Mesendoderm (in vitro differentiated cells): Measurements from ENCODE around the gene GLS.
A peak's percentile ranks its signal among the peaks of the same experiment; 100 is the strongest.
"Not testable (repeated sequence)": the region's sequence is repeated elsewhere in the genome, so short reads cannot be mapped to it uniquely, and the experiment has no call there.

Experiments
- DNase-seq: peaks from one replicate; pipeline ENCODE4 v3.0.0; 2013
- H2AK5ac ChIP-seq: 2 replicates; pipeline ENCODE4 v1.6.1; 2013; ENCODE audit warnings: low read length, inconsistent platforms
- H2BK120ac ChIP-seq: 2 replicates; pipeline ENCODE4 v1.6.1; 2013; ENCODE audit warnings: low read depth, mild to moderate bottlenecking, low read length, moderate library complexity, mixed read lengths
- H2BK15ac ChIP-seq: replicated peaks from 2 replicates; pipeline ENCODE4 v1.6.1; 2013; ENCODE audit warnings: low read depth, mild to moderate bottlenecking, moderate library complexity
- H2BK5ac ChIP-seq: 2 replicates; pipeline ENCODE4 v1.6.1; 2013; ENCODE audit warnings: low read length, inconsistent platforms
- H3K18ac ChIP-seq: 2 replicates; pipeline ENCODE4 v1.6.1; 2013; ENCODE audit warnings: mild to moderate bottlenecking, low read length, mixed read lengths
- H3K23ac ChIP-seq: one replicate; pipeline ENCODE4 v1.6.1; 2013; ENCODE audit warnings: low read length
- H3K27ac ChIP-seq: 2 replicates; pipeline ENCODE4 v1.5.1; 2013; ENCODE audit warnings: low read depth, mild to moderate bottlenecking, inconsistent platforms, low read length, moderate library complexity
- H3K27me3 ChIP-seq: 2 replicates; pipeline ENCODE4 v1.6.1; 2013; ENCODE audit warnings: low read length, control low read depth, mild to moderate bottlenecking, inconsistent platforms; ENCODE audit not compliant: insufficient read depth, poor library complexity
- H3K36me3 ChIP-seq: 2 replicates; pipeline ENCODE4 v1.6.1; 2013; ENCODE audit warnings: low read length, inconsistent platforms; ENCODE audit not compliant: control insufficient read depth, insufficient read depth
- H3K4ac ChIP-seq: one replicate; pipeline ENCODE4 v1.6.1; 2013; ENCODE audit warnings: low read depth, mild to moderate bottlenecking, low read length, moderate library complexity
- H3K4me1 ChIP-seq: 2 replicates; pipeline ENCODE4 v1.6.1; 2013; ENCODE audit warnings: low read depth, low read length, inconsistent platforms; ENCODE audit not compliant: control insufficient read depth
- H3K4me2 ChIP-seq: 2 replicates; pipeline ENCODE4 v1.6.1; 2013; ENCODE audit warnings: low read length
- H3K4me3 ChIP-seq: 2 replicates; pipeline ENCODE4 v1.5.1; 2013; ENCODE audit warnings: mild to moderate bottlenecking, low read length
- H3K56ac ChIP-seq: one replicate; pipeline ENCODE4 v1.6.1; 2013; ENCODE audit warnings: low read length
- H3K79me1 ChIP-seq: 2 replicates; pipeline ENCODE4 v1.6.1; 2013; ENCODE audit warnings: low read length, inconsistent platforms
- H3K79me2 ChIP-seq: 2 replicates; pipeline ENCODE4 v1.6.1; 2013; ENCODE audit warnings: mild to moderate bottlenecking, low read length; ENCODE audit not compliant: control insufficient read depth, insufficient read depth
- H3K9ac ChIP-seq: 2 replicates; pipeline ENCODE4 v1.6.1; 2013; ENCODE audit warnings: low read length, inconsistent platforms
- H4K5ac ChIP-seq: one replicate; pipeline ENCODE4 v1.6.1; 2013; ENCODE audit warnings: low read length
- H4K8ac ChIP-seq: one replicate; pipeline ENCODE4 v1.6.1; 2013; ENCODE audit warnings: low read depth, mild to moderate bottlenecking, control low read depth, low read length, moderate library complexity
- WGBS: extraction: QIAGEN DNeasy Blood & Tissue Kit; methylation state at CpG from one replicate; pipeline ENCODE4 v1.1.7; 2013; ENCODE audit warnings: low lambda C conversion rate, missing lambda C conversion rate; ENCODE audit not compliant: insufficient coverage; ENCODE audit errors: extremely low coverage; 5-methylcytosine and 5-hydroxymethylcytosine counted together

The GLS gene

GRCh38 chr2:190864375-190864774 lies 16.2 kb upstream of the GLS start:
- no peak overlapping the region for H3K4ac ChIP-seq
- no peak overlapping the region for H3K23ac ChIP-seq
- no peaks in the 10 kb centered on the region for H3K27me3 ChIP-seq
- no peak overlapping the region for H3K56ac ChIP-seq
- no peaks in the 10 kb centered on the region for H3K36me3 ChIP-seq
- no peak overlapping the region for H3K4me2 ChIP-seq
- H4K5ac ChIP-seq = no peak overlapping the region
- H2BK15ac ChIP-seq = no peak overlapping the region
- DNase-seq = no peak
- peaks cover 13% of the 10 kb centered on the region for H3K4me1 ChIP-seq
- no peak overlapping the region for H2AK5ac ChIP-seq
- no peak overlapping the region for H3K4me3 ChIP-seq
- no peak overlapping the region for H3K9ac ChIP-seq
- H3K79me1 ChIP-seq = no peaks in the 10 kb centered on the region
- H3K79me2 ChIP-seq = no peaks in the 10 kb centered on the region
- no peak overlapping the region for H2BK5ac ChIP-seq
- no peak overlapping the region for H4K8ac ChIP-seq
- H2BK120ac ChIP-seq = no peak overlapping the region
- no peak overlapping the region for H3K27ac ChIP-seq
- H3K18ac ChIP-seq = no peak overlapping the region

DNA sequence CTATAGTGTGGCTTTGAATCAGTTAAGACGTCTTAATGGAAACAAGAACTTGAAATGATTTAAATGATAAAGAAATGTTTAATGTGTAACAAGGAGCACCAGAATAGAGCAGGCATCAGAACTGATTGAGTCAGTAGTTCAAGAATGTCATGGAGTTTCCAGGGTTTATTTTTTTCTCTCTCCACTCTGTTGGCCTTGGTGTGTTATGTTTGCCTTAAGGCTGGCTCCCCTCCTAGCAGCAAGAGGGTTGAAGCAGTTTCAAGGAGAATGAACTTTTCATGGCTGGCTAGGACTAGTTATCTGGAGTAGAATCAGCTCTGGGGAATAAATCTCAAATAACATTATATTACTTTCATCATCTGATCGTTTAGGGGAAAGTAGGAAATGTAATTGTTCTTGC lies 13.4 kb upstream of the GLS start:
- no peak overlapping the region for H3K56ac ChIP-seq
- H2BK120ac ChIP-seq = no peak overlapping the region
- no peak overlapping the region for H3K27ac ChIP-seq
- no peak overlapping the region for H3K18ac ChIP-seq
- H3K23ac ChIP-seq = no peak overlapping the region
- H2BK5ac ChIP-seq = no peak overlapping the region
- DNase-seq = no peak
- peaks cover 1% of the 10 kb centered on the region for H3K4me1 ChIP-seq
- H2BK15ac ChIP-seq = no peak overlapping the region
- H2AK5ac ChIP-seq = no peak overlapping the region
- no peak overlapping the region for H3K4ac ChIP-seq
- no peaks in the 10 kb centered on the region for H3K79me1 ChIP-seq
- whole genome bisulfite sequencing = no CpG with 5 or more reads among the region's 2 CpGs
- H3K9ac ChIP-seq = no peak overlapping the region
- H3K79me2 ChIP-seq = no peaks in the 10 kb centered on the region
- H4K8ac ChIP-seq = no peak overlapping the region
- H3K27me3 ChIP-seq = no peaks in the 10 kb centered on the region
- H3K4me2 ChIP-seq = no peak overlapping the region
- H3K36me3 ChIP-seq = no peaks in the 10 kb centered on the region
- no peak overlapping the region for H4K5ac ChIP-seq
- H3K4me3 ChIP-seq = no peak overlapping the region

- Histone ChIP-seq H3K23ac (no peak overlapping the region), H3K36me3 (no peaks in the 10 kb centered on the region), H3K4me1 (peaks cover 1% of the 10 kb centered on the region), H3K4ac (no peak overlapping the region), H3K18ac (no peak overlapping the region), H3K56ac (no peak overlapping the region), H2BK5ac (no peak overlapping the region), H3K4me3 (no peak overlapping the region), H3K79me2 (no peaks in the 10 kb centered on the region), H2BK120ac (no peak overlapping the region), H4K8ac (no peak overlapping the region), H3K27ac (no peak overlapping the region), H3K79me1 (no peaks in the 10 kb centered on the region), H2BK15ac (peak overlapping the region; percentile 25), H3K4me2 (no peak overlapping the region), H4K5ac (no peak overlapping the region), H2AK5ac (no peak overlapping the region), H3K27me3 (no peaks in the 10 kb centered on the region), H3K9ac (no peak overlapping the region)
- WGBS = no CpG with 5 or more reads among the region's 4 CpGs
- no peak for DNase-seq
Measured at GRCh38 chr2:190867832-190868231, 12.8 kb upstream of the GLS start.

DNA sequence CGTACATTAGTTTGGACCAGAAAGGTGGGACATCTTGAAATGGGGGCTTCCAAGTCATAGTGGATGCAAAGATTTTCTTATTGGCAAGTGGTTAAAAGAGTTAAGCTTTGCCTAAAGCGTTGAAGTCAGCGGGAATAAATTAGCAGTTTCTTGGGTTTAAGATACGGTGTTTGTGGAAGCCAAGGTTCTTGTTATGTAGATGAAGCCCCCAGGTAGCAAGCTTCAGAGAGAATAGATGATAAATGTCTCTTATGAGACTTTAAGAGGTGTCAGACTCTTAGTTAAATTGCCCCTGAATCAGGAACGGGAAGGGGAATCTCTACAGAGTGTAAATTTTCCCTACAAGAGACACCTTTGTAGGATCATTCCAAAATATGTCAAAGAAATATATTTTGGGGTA lies 10.9 kb upstream of the GLS start:
- no peaks in the 10 kb centered on the region for H3K79me1 ChIP-seq
- no peak overlapping the region for H3K4me2 ChIP-seq
- no peak overlapping the region for H4K8ac ChIP-seq
- no peak overlapping the region for H3K56ac ChIP-seq
- H3K9ac ChIP-seq = no peak overlapping the region
- peak; percentile 79 for DNase-seq
- no peak overlapping the region for H2AK5ac ChIP-seq
- H3K79me2 ChIP-seq = no peaks in the 10 kb centered on the region
- no peak overlapping the region for H2BK15ac ChIP-seq
- H2BK120ac ChIP-seq = no peak overlapping the region
- no peak overlapping the region for H3K4me3 ChIP-seq
- H3K23ac ChIP-seq = no peak overlapping the region
- no peak overlapping the region for H2BK5ac ChIP-seq
- no CpG with 5 or more reads among the region's 5 CpGs for whole genome bisulfite sequencing
- no peaks in the 10 kb centered on the region for H3K36me3 ChIP-seq
- no peak overlapping the region for H3K4ac ChIP-seq
- peaks cover 1% of the 10 kb centered on the region for H3K4me1 ChIP-seq
- H3K27me3 ChIP-seq = no peaks in the 10 kb centered on the region
- no peak overlapping the region for H3K18ac ChIP-seq
- peak overlapping the region; percentile 29 for H3K27ac ChIP-seq
- no peak overlapping the region for H4K5ac ChIP-seq

DNA sequence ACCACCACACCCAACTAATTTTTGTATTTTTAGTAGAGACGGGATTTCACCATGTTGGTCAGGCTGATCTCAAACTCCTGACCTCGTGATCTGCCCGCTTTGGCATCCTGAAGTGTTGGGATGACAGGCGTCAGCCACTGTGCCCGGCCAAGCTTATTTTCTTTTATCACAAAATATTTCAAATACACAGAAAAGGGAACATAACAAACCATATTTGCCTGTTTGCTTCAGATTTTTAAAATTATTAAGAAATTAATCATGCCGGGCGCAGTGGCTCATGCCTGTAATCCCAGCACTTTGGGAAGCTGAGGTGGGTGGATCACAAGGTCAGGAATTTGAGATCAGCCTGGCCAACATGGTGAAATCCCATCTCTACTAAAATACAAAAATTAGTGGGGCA lies 7.2 kb upstream of the GLS start:
- not testable (repeated sequence) for H2BK15ac ChIP-seq, H3K9ac ChIP-seq, DNase-seq, H2BK5ac ChIP-seq, H3K27ac ChIP-seq, H3K27me3 ChIP-seq, H3K4me1 ChIP-seq, H3K56ac ChIP-seq, H2BK120ac ChIP-seq, H4K8ac ChIP-seq, H3K79me2 ChIP-seq, H3K4ac ChIP-seq, H3K36me3 ChIP-seq, H3K18ac ChIP-seq, H3K79me1 ChIP-seq, H4K5ac ChIP-seq, H3K4me2 ChIP-seq, H3K23ac ChIP-seq, H3K4me3 ChIP-seq, H2AK5ac ChIP-seq
- no CpG with 5 or more reads among the region's 7 CpGs for WGBS

GRCh38 chr2:190875891-190876290 lies 4.7 kb upstream of the GLS start:
- Histone ChIP-seq H3K4me3 (no peak overlapping the region), H3K4me2 (no peak overlapping the region)

More at GRCh38 chr2:190875891-190876290, 4.7 kb upstream of the GLS start:
- H3K79me2 ChIP-seq = no peaks in the 10 kb centered on the region
- DNase-seq = no peak
- no peaks in the 10 kb centered on the region for H3K79me1 ChIP-seq
- H3K9ac ChIP-seq = no peak overlapping the region
- H3K27me3 ChIP-seq = no peaks in the 10 kb centered on the region
- H3K23ac ChIP-seq = no peak overlapping the region
- no CpG with 5 or more reads among the region's 2 CpGs for WGBS
- H3K18ac ChIP-seq = no peak overlapping the region
- H2BK15ac ChIP-seq = no peak overlapping the region
- H3K27ac ChIP-seq = no peak overlapping the region
- H3K56ac ChIP-seq = no peak overlapping the region
- H4K8ac ChIP-seq = no peak overlapping the region
- H4K5ac ChIP-seq = no peak overlapping the region
- no peak overlapping the region for H3K4ac ChIP-seq
- H3K36me3 ChIP-seq = no peaks in the 10 kb centered on the region
- no peak overlapping the region for H2AK5ac ChIP-seq
- no peaks in the 10 kb centered on the region for H3K4me1 ChIP-seq
- H2BK5ac ChIP-seq = no peak overlapping the region
- no peak overlapping the region for H2BK120ac ChIP-seq
